ENCODE results near the gene G6PC1.

- no peak for TF ChIP-seq CTCF (IDR thresholded peaks at IDR 0.05)
- TF ChIP-seq POLR2A (IDR thresholded peaks at IDR 0.05) = no peak
These were observed 10.8 kb upstream of the G6PC1 start for GRCh38 chr17:42889809-42890208.

Data from tibial nerve (tissue), 3 donors.